Aorta (tissue), 5 donors: ENCODE results near the gene TAS1R1. TPM values are rescaled to one million over a fixed set of nuclear protein-coding genes. Genes with fewer than 3 reads are reported as not detected.

Experiments used
- ATAC-seq: fragments of 200-7000 bp; cut with Tn5 transposase; one replicate; pipeline ENCODE4 v1.9.1; 2022; ENCODE audit warnings: moderate library complexity; ENCODE audit not compliant: low FRiP score
- DNase-seq, 2 donors: peaks; one replicate each; pipeline ENCODE4 v3.0.0-alpha.2; 2020
- H3K27ac ChIP-seq, 2 donors: one replicate each; pipeline ENCODE4 v1.5.1; 2013; ENCODE audit warnings: low read length in 2 of 2, mild to moderate bottlenecking in 2 of 2, moderate library complexity in 2 of 2, control low read depth in 1 of 2, inconsistent platforms in 1 of 2, low read depth in 1 of 2
- H3K27me3 ChIP-seq, 2 donors: one replicate each; pipeline ENCODE4 v1.6.1; 2013; ENCODE audit warnings: control low read depth in 1 of 2, low read length in 1 of 2, mild to moderate bottlenecking in 1 of 2, moderate library complexity in 1 of 2; ENCODE audit not compliant: insufficient read depth in 2 of 2, control insufficient read depth in 1 of 2
- H3K36me3 ChIP-seq, 2 donors: one replicate each; pipeline ENCODE4 v1.6.1; 2013; ENCODE audit warnings: control low read depth in 1 of 2, low read length in 1 of 2, mild to moderate bottlenecking in 1 of 2; ENCODE audit not compliant: insufficient read depth in 2 of 2, control insufficient read depth in 1 of 2
- H3K4me1 ChIP-seq, 2 donors: one replicate each; pipeline ENCODE4 v1.6.1; 2013; ENCODE audit warnings: low read length in 2 of 2, control low read depth in 1 of 2, mild to moderate bottlenecking in 1 of 2, moderate library complexity in 1 of 2; ENCODE audit not compliant: insufficient read depth in 2 of 2, control insufficient read depth in 1 of 2
- H3K4me3 ChIP-seq, 2 donors: one replicate each; pipeline ENCODE4 v1.5.1; 2013; ENCODE audit warnings: low read length in 2 of 2, control low read depth in 1 of 2, mild to moderate bottlenecking in 1 of 2
- H3K9me3 ChIP-seq: one replicate; pipeline ENCODE4 v1.6.1; 2013; ENCODE audit warnings: mild to moderate bottlenecking, low read length; ENCODE audit not compliant: control insufficient read depth
- WGBS, 2 donors: extraction: QIAGEN DNeasy Blood & Tissue Kit; methylation state at CpG; one replicate each; pipeline ENCODE4 v1.1.7; 2013; 5-methylcytosine and 5-hydroxymethylcytosine counted together
- intact Hi-C, 2 donors: fragments of 100-400 bp; cut with DNase I; formaldehyde crosslinking; loops; one replicate each; pipeline versions ENCODE4 v1.14.2 to v1.15.0; 2022
- polyA plus RNA-seq, 2 donors: library from polyadenylated mRNA; stranded (reverse); fragments of 200-250 nt; gene quantifications; one replicate each; pipeline ENCODE4 v1.2.3, GENCODE V29; 2013
- total RNA-seq, 2 donors: library from RNA; stranded (reverse); fragmentation: NEBNext Ultra II Directional; extraction: Animal tissue kit (Norgen Biotek cat#: 25700); gene quantifications; one replicate each; pipeline ENCODE4 v1.2.1, GENCODE V29; 2021
- donor health status: healthy with polysubstance abuse.
- donor health status: Bipolar disorder and iron deficiency.
- donor health status: DM: no; HTN: no; CAD: no.
- donor health status: DM: no; HTN: no; CAD: no.
- donor health status: DM: yes; HTN: yes; CAD: no.

The TAS1R1 gene
- total and polyA plus RNA-seq, 4 donors, result 1.3 TPM; not detected in 3

DNA sequence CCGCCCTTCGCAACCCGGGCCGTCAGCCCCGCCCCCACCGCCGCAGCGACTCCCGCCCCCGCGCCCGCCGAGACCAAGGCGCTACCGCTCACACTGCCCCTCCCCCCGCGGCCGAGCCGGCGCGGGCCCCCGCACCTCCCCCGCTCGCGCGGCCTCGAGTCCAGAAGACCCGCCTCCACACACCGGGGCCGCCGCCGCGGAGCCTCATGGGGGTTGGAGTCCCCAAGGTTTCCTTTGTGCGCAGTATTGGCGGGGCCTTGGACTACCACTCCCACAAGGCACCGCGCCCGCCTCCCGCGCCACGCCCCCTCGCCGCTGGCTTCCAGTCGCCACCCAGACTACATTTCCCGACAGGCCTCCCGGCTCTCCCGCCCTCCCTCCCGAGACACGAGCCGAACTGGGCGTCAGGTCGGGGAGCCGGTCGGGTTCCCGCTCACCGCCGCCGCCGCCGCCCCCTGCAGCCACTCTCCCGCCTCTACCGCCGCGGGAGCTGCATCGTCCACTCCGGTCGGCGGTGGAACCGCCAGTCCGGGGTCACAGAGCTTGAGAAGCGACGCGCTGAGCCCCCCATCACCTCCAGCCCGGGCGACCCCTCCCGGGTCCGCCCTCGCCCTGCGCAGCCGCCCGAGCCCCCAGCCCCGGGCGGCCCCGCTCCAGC, 58.4 kb downstream of the TAS1R1 start, which contains the start of gene PHF13:
TSS of gene PHF13 (plus strand) at position 371 of the 658 bp plus-strand sequence. CDS start 336 bp downstream, outside the sequence.
- DNase-seq, result peak; percentile 100
- intact Hi-C loops, result loop anchor here in 1 of 2 donors (1.0 kb wide), 1 partner anchor 10 kb away; no protein-coding TSS in a partner anchor

DNA sequence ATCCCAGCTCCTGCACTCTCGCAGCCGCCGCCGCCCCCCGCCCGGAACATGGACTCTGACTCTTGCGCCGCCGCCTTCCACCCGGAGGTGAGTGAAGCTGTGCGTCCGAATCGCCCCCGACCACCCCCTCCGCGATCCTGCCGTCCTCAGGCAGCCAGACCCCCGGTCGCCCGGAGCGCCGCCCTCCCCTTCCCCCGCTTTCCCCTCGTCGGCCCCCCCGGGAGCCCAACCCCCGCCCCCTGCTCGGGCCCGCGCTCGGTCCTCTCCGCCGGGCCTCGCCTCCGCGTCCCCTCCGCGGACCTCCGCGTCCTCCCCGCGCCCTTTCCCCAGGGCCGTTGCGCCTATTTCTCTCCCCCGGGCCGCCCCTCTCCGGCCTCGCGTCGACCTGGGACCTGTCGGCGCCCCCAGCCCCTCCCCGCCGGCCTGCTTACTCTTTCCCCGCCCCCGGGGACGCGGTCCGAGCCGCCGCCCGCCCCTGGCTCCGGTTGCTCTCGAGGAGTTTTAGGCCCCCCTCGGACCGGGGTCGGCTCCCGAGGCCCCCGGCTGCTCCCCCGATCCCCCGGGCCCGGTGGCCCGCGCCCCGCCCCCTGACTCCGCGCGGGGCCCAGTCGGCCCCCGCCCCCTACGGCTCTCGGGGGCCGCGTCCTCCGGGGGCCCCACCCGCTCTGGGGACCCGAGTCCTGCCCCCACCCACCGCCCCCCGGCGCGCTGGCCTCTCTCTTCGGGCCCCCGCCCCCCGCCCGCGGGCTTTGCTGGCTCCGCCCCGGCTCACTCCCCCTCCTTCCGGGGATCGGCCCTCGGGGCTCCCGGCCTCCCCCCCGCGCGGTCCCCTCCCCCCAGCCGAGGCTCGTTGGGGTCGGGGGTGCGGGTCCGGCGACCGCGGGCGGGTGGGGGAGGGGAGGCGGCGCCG, 59.2 kb downstream of the TAS1R1 start:
- intact Hi-C loops, result no loop called here
- ATAC-seq, result peak; percentile 3
- 1% methylated on average over 64 to 117 of the region's 117 CpGs for WGBS, 2 donors
- Histone ChIP-seq H3K27me3 (no peaks in the 10 kb centered on the region), H3K4me3 (peak overlapping the region; percentile 70 to 97), H3K27ac (peak overlapping the region; percentile 46 to 62), H3K9me3 (no peaks in the 10 kb centered on the region), H3K36me3 (no peaks in the 10 kb centered on the region), H3K4me1 (no peaks in the 10 kb centered on the region)
- DNase-seq, result peak; percentile 76 to 91

More for the DNA sequence above, 58.4 kb downstream of the TAS1R1 start, which contains the start of gene PHF13:
- WGBS, 2 donors, result 0% methylated on average over 41 to 84 of the region's 84 CpGs
- no peaks in the 10 kb centered on the region for H3K9me3 ChIP-seq
- no peaks in the 10 kb centered on the region for H3K36me3 ChIP-seq
- peak within 1 kb of the TSS; percentile 70 to 97 for H3K4me3 ChIP-seq
- H3K27me3 ChIP-seq, result no peaks in the 10 kb centered on the region
- no peaks in the 10 kb centered on the region for H3K4me1 ChIP-seq
- H3K27ac ChIP-seq, result peak within 1 kb of the TSS; percentile 46 to 92
- peak; percentile 99 for ATAC-seq

DNA sequence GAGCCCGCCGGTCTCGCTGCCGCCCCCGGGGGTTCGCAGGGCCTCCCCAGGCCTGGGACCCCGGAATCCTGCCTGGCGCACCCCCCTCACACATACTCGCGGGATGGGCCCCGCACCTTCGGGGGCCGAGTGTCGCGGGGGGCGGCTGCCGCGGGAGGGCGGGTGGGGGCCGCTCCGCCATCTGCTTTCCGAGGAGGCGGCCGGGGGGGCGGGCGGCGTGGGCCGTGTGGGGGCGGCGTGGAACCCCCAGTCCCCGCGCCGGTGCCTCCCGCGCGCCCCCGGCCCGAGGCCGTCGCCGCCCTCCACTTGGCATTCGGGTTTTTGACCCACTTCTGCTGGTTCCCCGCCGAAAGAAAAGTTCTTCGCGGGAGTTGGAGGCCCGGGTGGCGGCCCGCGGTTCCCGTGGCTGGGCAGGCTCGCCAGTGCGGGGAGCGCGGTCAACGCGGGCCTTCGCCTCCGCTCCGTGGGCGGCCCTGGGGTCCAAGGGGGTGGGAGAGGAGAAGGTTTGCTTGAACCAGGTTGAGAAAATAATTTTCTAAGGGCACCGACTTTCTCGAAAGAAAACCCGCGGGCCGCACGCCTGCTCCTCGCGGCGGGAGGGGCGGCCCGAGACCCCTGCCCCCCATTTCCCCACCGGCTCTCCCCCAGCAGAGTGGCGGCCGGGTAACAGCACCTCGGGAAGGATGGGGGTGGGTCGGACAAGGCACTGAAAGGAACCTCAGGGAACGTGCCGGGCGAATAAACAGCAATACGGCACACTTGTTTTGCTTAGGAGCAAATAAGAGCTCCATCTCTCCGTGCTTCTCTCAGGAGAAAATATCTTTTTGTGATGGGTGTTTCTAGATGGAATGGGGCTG, 60.0 kb downstream of the TAS1R1 start:
- no peak for ATAC-seq
- no peaks in the 10 kb centered on the region for H3K27me3 ChIP-seq
- no peaks in the 10 kb centered on the region for H3K9me3 ChIP-seq
- WGBS, 2 donors, result 0 to 1% methylated on average over 45 to 82 of the region's 82 CpGs
- H3K36me3 ChIP-seq, result peaks cover 0 to 3% of the 10 kb centered on the region in 2 donors
- peak overlapping the region; percentile 70 to 97 for H3K4me3 ChIP-seq
- DNase-seq, result no peak
- intact Hi-C loops, result no loop called here
- no peaks in the 10 kb centered on the region for H3K4me1 ChIP-seq
- H3K27ac ChIP-seq, result peak overlapping the region in 1 of 2 donors; percentile 46

DNA sequence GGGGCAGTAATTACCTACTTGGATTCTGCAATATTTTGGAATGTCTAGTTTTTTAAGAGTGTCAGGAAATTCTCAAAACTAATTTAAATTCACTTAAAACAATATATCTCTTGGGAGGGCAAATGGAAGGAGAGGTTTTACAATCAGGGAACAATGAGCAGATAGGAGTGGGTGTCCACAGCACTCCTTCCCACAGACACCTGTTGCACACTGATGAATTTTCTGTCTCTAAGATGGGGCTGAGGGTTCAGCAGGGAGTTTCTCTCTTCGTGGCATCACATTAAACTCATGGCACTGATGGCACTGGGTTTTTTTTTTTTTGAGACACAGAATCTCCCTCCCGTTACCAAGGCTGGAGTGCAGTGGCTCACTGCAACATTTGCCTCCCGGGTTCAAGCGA, 63.9 kb downstream of the TAS1R1 start:
- intact Hi-C loops, result no loop called here
- Histone ChIP-seq H3K9me3 (no peaks in the 10 kb centered on the region), H3K4me3 (no peak overlapping the region), H3K36me3 (peaks cover 0 to 3% of the 10 kb centered on the region in 2 donors), H3K27me3 (no peaks in the 10 kb centered on the region), H3K27ac (no peak overlapping the region), H3K4me1 (no peaks in the 10 kb centered on the region)
- WGBS, 2 donors, result 86 to 89% methylated on average over 4 of the region's 4 CpGs
- DNase-seq, result no peak
- ATAC-seq, result no peak

DNA sequence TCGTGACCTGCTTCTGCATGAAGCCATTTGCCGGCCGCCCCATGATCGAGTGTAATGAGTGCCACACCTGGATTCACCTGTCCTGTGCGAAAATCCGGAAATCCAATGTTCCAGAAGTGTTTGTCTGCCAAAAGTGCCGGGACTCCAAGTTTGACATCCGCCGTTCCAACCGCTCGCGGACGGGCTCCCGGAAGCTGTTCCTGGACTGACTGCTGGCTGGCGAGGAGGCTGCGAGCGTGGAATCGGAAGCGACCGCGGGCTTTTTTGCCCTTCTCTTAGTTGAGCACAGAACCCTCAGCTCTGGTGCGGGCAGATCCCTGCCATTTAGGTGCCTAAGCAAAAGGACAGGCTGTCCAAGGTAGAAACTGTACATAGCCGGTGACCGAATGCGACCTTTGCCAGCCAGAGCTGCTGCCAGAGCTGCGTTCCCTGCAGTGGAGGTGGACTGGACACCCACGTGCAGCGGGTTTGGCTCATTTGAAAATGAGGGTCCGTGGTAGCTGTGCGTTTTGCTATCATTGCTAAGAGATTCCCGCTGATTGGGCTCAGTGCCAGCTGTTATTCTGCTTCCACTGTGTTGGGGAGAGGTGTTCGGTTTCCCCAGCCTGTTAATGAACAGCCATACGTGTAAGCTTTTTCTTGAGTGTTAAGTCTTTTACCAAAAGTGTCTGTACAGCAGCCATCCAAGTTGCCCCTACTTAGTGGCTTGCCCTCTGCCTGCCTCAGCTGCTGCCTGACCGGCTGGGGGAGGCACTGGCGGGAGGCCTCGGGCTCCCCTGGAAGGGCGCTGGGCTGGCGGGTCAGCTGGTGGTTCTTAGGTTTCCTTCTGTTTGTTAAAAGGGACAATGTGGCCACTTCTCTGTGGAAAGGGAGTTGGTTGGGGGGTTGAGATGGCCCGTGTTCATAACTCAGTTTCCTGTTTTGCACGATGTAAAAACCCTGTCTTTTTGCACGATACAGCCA, 66.6 kb downstream of the TAS1R1 start:
- WGBS, 2 donors, result 89 to 90% methylated on average over 41 of the region's 41 CpGs
- Histone ChIP-seq H3K36me3 (peaks cover 0 to 3% of the 10 kb centered on the region in 2 donors), H3K27me3 (no peaks in the 10 kb centered on the region), H3K4me3 (no peak overlapping the region), H3K9me3 (no peaks in the 10 kb centered on the region), H3K4me1 (no peaks in the 10 kb centered on the region), H3K27ac (no peak overlapping the region)
- intact Hi-C loops, result no loop called here
- DNase-seq (no peak), ATAC-seq (no peak)

DNA sequence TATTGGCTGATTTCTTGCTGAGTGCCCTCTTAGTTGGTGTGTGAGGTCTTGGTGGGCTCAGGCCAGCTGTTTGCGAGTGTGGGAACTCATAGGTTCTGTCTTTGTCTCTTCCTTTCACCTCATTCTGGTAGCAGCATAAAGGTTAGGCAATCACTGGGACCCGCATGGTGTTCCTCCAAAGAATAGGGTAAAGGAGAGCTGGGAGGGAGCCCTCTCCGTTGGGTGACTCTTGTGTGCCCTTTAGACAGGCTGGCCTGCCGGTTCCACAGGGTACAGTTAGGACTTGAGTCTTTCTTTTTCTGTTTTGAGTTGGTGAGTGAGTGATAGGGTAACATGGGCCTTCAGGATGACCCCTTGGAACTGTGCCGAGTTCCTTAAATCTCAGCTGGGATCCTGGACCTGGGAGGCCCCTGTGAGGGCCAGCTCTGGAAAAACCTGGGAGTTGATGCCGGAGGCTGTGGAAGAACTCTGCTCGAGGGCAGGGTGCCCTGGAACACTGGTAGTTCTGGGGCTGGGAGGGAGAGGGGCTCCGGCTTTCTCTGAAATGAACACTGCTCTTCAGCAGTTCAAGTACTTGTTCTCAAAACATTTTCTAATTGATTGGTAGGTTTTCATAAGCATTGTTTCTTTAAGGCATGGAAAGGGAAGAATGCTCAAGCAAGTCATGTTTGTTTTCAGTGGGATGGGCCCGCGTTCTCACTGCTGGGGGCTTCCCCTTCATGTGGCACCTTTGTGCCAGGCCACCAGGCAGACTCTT, 67.5 kb downstream of the TAS1R1 start:
- intact Hi-C loops, result no loop called here
- ATAC-seq, result no peak
- 81 to 84% methylated on average over 10 of the region's 10 CpGs for WGBS, 2 donors
- H3K4me1 ChIP-seq, result no peaks in the 10 kb centered on the region
- H3K9me3 ChIP-seq, result no peaks in the 10 kb centered on the region
- H3K27me3 ChIP-seq, result no peaks in the 10 kb centered on the region
- no peak for DNase-seq
- no peak overlapping the region for H3K4me3 ChIP-seq
- peaks cover 0 to 3% of the 10 kb centered on the region in 2 donors for H3K36me3 ChIP-seq
- no peak overlapping the region for H3K27ac ChIP-seq

DNA sequence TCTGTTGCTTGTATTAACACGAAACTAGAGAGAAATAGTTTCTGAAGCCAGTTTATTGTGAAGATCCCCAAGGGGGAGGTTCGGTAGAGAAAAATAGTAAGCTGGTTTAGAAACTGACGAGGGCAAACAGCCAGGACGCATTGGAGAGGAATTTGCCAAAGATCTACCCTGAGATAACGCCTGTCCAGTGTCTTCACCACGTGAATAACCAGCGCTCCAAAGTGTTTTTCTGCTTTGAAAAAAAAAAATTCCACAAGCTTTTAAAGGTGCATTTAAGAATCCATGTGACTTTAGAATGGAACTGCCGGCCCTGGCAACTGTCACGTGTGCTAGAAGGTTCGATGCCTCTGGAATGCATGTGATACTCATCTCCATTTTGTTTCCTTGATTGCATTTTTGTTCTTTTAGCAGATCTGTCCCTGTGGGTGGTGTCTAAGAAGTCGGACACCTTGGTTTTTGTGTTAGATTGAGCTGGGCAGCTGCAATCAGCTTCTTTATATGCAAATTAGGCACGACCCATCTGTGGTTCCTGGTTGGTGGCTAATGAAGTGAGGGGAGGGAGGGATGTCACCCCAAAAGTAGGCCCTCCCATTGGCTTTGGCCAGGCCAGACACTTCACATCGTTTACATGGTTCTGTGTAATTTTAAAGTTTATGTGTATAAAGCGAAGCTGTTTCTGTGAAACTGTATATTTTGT, 68.3 kb downstream of the TAS1R1 start:
- Histone ChIP-seq H3K27me3 (no peaks in the 10 kb centered on the region), H3K4me1 (no peaks in the 10 kb centered on the region), H3K27ac (no peak overlapping the region), H3K36me3 (peaks cover 0 to 3% of the 10 kb centered on the region in 2 donors), H3K9me3 (no peaks in the 10 kb centered on the region), H3K4me3 (no peak overlapping the region)
- WGBS, 2 donors, result 80 to 81% methylated on average over 14 of the region's 14 CpGs
- DNase-seq (no peak), ATAC-seq (no peak)
- intact Hi-C loops, result no loop called here
